ENCODE results near the gene COG7. TPM values are rescaled to one million over a fixed set of nuclear protein-coding genes. Genes with fewer than 3 reads are reported as not detected.

COG7 gene
- polyA plus RNA-seq, 1 of the 3 experiments (the other 2 are of a cell fraction): 33.0 TPM

DNA sequence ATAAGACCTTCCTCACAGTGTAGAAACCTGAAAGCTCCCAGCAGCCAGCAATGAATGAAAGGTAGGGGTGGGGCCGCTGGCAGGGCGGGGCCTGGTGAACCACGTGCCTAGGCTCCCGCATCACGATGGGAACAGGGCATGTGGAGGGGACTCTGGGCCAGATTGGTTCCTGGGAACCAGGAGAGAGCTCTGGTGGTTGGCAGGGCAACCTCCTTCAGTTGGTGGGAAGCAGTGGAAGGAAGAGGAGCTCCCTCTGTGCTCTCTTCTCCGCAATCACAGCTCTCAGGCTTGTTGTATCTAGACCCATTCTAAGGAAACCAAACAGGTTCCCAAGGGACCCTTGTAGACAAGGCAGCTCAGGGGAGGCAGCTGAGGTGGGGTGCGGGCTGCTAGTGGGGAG lies 46.8 kb upstream of the COG7 start:
- Histone ChIP-seq H2AFZ (ENCODE audit: low read depth) (no peak overlapping the region), H3K27me3 (ENCODE audit: insufficient read depth) (no peaks in the 10 kb centered on the region), H3K4me3 (ENCODE audit: low read depth in 2 of 2, low read length in 1 of 2) (no peak overlapping the region), H3K79me2 (ENCODE audit: insufficient read depth) (peaks cover 86% of the 10 kb centered on the region), H3F3A (replicated peaks; ENCODE audit: insufficient read depth) (peaks cover 11% of the 10 kb centered on the region), H3K4me1 (ENCODE audit: control insufficient read depth in 1 of 2, insufficient read depth in 2 of 2, low read depth in 1 of 2, low read length in 1 of 2) (peaks cover 10 to 12% of the 10 kb centered on the region in 2 experiments; a peak in 3 of 4 replicates), H3K27ac (ENCODE audit: low read depth in 2 of 2, low read length in 1 of 2) (no peak overlapping the region), H3K9me2 (no peaks in the 10 kb centered on the region), H3K4me2 (no peak overlapping the region), H4K20me1 (ENCODE audit: insufficient read depth) (peaks cover 74% of the 10 kb centered on the region), H3K9ac (no peak overlapping the region), H3K9me3 (no peaks in the 10 kb centered on the region), H3K36me3 (replicated peaks in 1 of 2; ENCODE audit: control insufficient read depth in 1 of 2, insufficient read depth in 2 of 2, low read length in 1 of 2) (peaks cover 5 to 14% of the 10 kb centered on the region in 2 experiments)
- 95% methylated on average over 5 of the region's 7 CpGs for WGBS (ENCODE audit: low lambda C conversion rate)
- no peak for DNase-seq
- CTCF ChIA-PET: interaction anchor here (0.9 kb wide), 1 partner anchor 9 kb away, joined by 4 read pairs; no protein-coding TSS in a partner anchor
- POLR2A ChIA-PET: no interaction called here
- TF ChIP-seq, protein P1, sequence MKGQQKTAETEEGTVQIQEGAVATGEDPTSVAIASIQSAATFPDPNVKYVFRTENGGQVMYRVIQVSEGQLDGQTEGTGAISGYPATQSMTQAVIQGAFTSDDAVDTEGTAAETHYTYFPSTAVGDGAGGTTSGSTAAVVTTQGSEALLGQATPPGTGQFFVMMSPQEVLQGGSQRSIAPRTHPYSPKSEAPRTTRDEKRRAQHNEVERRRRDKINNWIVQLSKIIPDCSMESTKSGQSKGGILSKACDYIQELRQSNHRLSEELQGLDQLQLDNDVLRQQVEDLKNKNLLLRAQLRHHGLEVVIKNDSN (IDR thresholded peaks at IDR 0.05; ENCODE audit: borderline replicate concordance, low read depth): no peak
- TF ChIP-seq TCF12 (IDR thresholded peaks at IDR 0.05) (no peak), NFIC (IDR thresholded peaks at IDR 0.05; ENCODE audit: borderline replicate concordance) (no peak), TAF1 (IDR thresholded peaks at IDR 0.05; ENCODE audit: borderline replicate concordance, low read depth, low read length) (no peak), SMC3 (IDR thresholded peaks at IDR 0.05; ENCODE audit: low read depth, low read length) (no peak), EP300 (IDR thresholded peaks at IDR 0.05; ENCODE audit: borderline replicate concordance in 1 of 2, low read depth in 1 of 2, low read length in 1 of 2) (no peak), REST (IDR thresholded peaks at IDR 0.05; ENCODE audit: low read depth, low read length) (no peak), CHD2 (IDR thresholded peaks at IDR 0.05; ENCODE audit: low read length, partially characterized antibody) (no peak), FOSL2 (IDR thresholded peaks at IDR 0.05; ENCODE audit: borderline replicate concordance, low read depth) (no peak)

DNA sequence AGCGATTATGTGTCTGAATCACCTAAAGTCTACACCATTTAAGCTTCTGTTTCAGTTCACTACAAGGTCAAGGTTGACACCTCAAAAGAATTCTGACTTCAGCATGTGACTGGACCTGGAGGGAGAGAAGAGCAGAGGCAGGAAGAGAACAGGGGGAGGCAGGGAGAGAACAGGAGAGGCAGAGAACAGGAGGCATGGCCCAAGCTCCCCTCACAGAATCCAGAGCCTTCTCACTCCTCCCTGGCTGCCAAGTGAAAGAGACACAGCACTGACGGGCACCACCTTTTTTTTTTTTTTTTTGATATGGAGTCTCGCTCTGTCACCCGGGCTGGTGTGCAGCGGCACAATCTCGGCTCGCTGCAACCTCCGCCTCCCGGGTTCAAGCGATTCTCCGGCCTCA lies 45.9 kb upstream of the COG7 start:
- Histone ChIP-seq H3K9me3 (no peaks in the 10 kb centered on the region), H3K4me3 (ENCODE audit: low read depth in 2 of 2, low read length in 1 of 2) (no peak overlapping the region), H3K27me3 (ENCODE audit: insufficient read depth) (no peaks in the 10 kb centered on the region), H3K36me3 (replicated peaks in 1 of 2; ENCODE audit: control insufficient read depth in 1 of 2, insufficient read depth in 2 of 2, low read length in 1 of 2) (peaks cover 9 to 17% of the 10 kb centered on the region in 2 experiments), H3K9ac (no peak overlapping the region), H4K20me1 (ENCODE audit: insufficient read depth) (peaks cover 64% of the 10 kb centered on the region), H3K9me2 (no peaks in the 10 kb centered on the region), H2AFZ (ENCODE audit: low read depth) (no peak overlapping the region), H3K4me1 (ENCODE audit: control insufficient read depth in 1 of 2, insufficient read depth in 2 of 2, low read depth in 1 of 2, low read length in 1 of 2) (peaks cover 3 to 5% of the 10 kb centered on the region in 2 experiments; a peak in 3 of 4 replicates), H3K4me2 (no peak overlapping the region), H3K27ac (ENCODE audit: low read depth in 2 of 2, low read length in 1 of 2) (no peak overlapping the region), H3K79me2 (ENCODE audit: insufficient read depth) (peaks cover 77% of the 10 kb centered on the region), H3F3A (replicated peaks; ENCODE audit: insufficient read depth) (peaks cover 5% of the 10 kb centered on the region)
- 95% methylated on average over 11 of the region's 11 CpGs for WGBS (ENCODE audit: low lambda C conversion rate)
- ChIA-PET CTCF (no interaction called here), POLR2A (no interaction called here)
- no peak for DNase-seq
- TF ChIP-seq GATA2 (CRISPR knock-in tag; IDR thresholded peaks at IDR 0.05): no peak
- TF ChIP-seq TCF12 (IDR thresholded peaks at IDR 0.05): no peak
- TF ChIP-seq RCOR1 (IDR thresholded peaks at IDR 0.05; ENCODE audit: low read length): no peak
- no peak for TF ChIP-seq TAF1 (IDR thresholded peaks at IDR 0.05; ENCODE audit: borderline replicate concordance, low read depth, low read length)
- no peak for TF ChIP-seq CHD2 (IDR thresholded peaks at IDR 0.05; ENCODE audit: low read length, partially characterized antibody)
- TF ChIP-seq SMC3 (IDR thresholded peaks at IDR 0.05; ENCODE audit: low read depth, low read length): no peak
- no peak for TF ChIP-seq FOXM1 (IDR thresholded peaks at IDR 0.05; ENCODE audit: low read depth)
- no peak for TF ChIP-seq GABPA (IDR thresholded peaks at IDR 0.05; ENCODE audit: low read depth)
- TF ChIP-seq JUND (IDR thresholded peaks at IDR 0.05): no peak
- TF ChIP-seq TEAD4 (IDR thresholded peaks at IDR 0.05; ENCODE audit: borderline replicate concordance, insufficient read depth): no peak
- TF ChIP-seq RXRA (IDR thresholded peaks at IDR 0.05; ENCODE audit: borderline replicate concordance, low read depth): no peak
- no peak for TF ChIP-seq POLR2AphosphoS5 (IDR thresholded peaks at IDR 0.05; ENCODE audit: low read depth, low read length)
- TF ChIP-seq YY1 (IDR thresholded peaks at IDR 0.05; ENCODE audit: low read depth): no peak
- no peak for TF ChIP-seq ZBTB33 (IDR thresholded peaks at IDR 0.05; ENCODE audit: borderline replicate concordance, low read depth)
- TF ChIP-seq NRF1 (IDR thresholded peaks at IDR 0.05; ENCODE audit: low read depth, low read length): no peak
